ENCODE results near the gene MYPN. TPM values are rescaled to one million over a fixed set of nuclear protein-coding genes. Genes with fewer than 3 reads are reported as not detected.

MYPN gene
- total RNA-seq, 1 experiment from 2014 or later = not detected

GRCh38 chr10:68145705-68146104 lies 36.4 kb downstream of the MYPN start:
- Mint-ChIP-seq H3K27ac (no peak overlapping the region), H3K36me3 (ENCODE audit: insufficient read depth in 1 of 3, low read depth in 3 of 3) (no peaks in the 10 kb centered on the region), H3K4me3 (no peak overlapping the region), H3K4me1 (peaks cover 0 to 3% of the 10 kb centered on the region in 2 experiments; a peak in 2 of 4 replicates), H3K27me3 (ENCODE audit: low read depth) (no peaks in the 10 kb centered on the region; the same call in 1 of the 2 replicates), H3K9me3 (no peaks in the 10 kb centered on the region)
- H3K23ac ChIP-seq (ENCODE audit: insufficient read length, low read depth, low read length) = no peak overlapping the region
- H2BK15ac ChIP-seq (ENCODE audit: low read depth, low read length) = no peak overlapping the region
- H3K79me1 ChIP-seq (ENCODE audit: insufficient read depth, low read depth, low read length, poor library complexity, severe bottlenecking) = no peaks in the 10 kb centered on the region
- H3K23me2 ChIP-seq (ENCODE audit: insufficient read length, low read depth, low read length, poor library complexity, severe bottlenecking) = no peaks in the 10 kb centered on the region
- no peak overlapping the region for H3K14ac ChIP-seq (ENCODE audit: insufficient read depth, low read length)
- H3K56ac ChIP-seq (ENCODE audit: insufficient read length, low read depth, low read length) = no peak overlapping the region
- H4K20me1 ChIP-seq (ENCODE audit: control insufficient read depth, insufficient read depth, insufficient read length) = no peaks in the 10 kb centered on the region
- H4K91ac ChIP-seq (ENCODE audit: insufficient read length, low read depth, low read length) = no peak overlapping the region
- no peak overlapping the region for H4K5ac ChIP-seq (ENCODE audit: insufficient read length, low read depth, low read length)
- no peak overlapping the region for H3K9ac ChIP-seq (ENCODE audit: extremely low read depth, insufficient read length, low read length)
- no peak overlapping the region for H2BK120ac ChIP-seq (ENCODE audit: low read depth, low read length, poor library complexity, severe bottlenecking)
- no peak for TF ChIP-seq CTCF (conservative IDR thresholded peaks at IDR 0.05)
- no peak overlapping the region for H3K4ac ChIP-seq (ENCODE audit: low read depth, low read length)
- no peak for DNase-seq
- WGBS (ENCODE audit: extremely low coverage, insufficient read length, low lambda C conversion rate) = no CpG with 5 or more reads among the region's 3 CpGs
- H3K27ac ChIP-seq (ENCODE audit: insufficient read length, low read depth, low read length) = no peak overlapping the region
- H2AK5ac ChIP-seq (ENCODE audit: insufficient read length, low read length) = no peak overlapping the region
- no peak overlapping the region for H3T11ph ChIP-seq (ENCODE audit: low read length)
- no peak overlapping the region for H2AFZ ChIP-seq (ENCODE audit: low read length)
- H3K4me1 ChIP-seq (ENCODE audit: insufficient read depth, low read length) = no peaks in the 10 kb centered on the region; the same call in 1 of the 2 replicates
- H2BK12ac ChIP-seq (ENCODE audit: insufficient read length, low read depth, low read length) = no peak overlapping the region
- no peaks in the 10 kb centered on the region for H3K27me3 ChIP-seq (ENCODE audit: insufficient read depth, low read length)
- H3K18ac ChIP-seq (ENCODE audit: insufficient read length, low read depth, low read length) = no peak overlapping the region
- H3K4me2 ChIP-seq (ENCODE audit: insufficient read depth, insufficient read length, low read length) = no peak overlapping the region
- no peaks in the 10 kb centered on the region for H3K9me3 ChIP-seq (ENCODE audit: control insufficient read depth, low read depth, low read length)
- H2BK5ac ChIP-seq (ENCODE audit: insufficient read length, low read length) = no peak overlapping the region
- H4K8ac ChIP-seq (replicated peaks; ENCODE audit: insufficient read length, low read depth, low read length) = no peak overlapping the region
- no peak overlapping the region for H2BK20ac ChIP-seq (ENCODE audit: low read depth, low read length, poor library complexity, severe bottlenecking)
- H3K79me2 ChIP-seq (ENCODE audit: insufficient read depth, low read length) = no peaks in the 10 kb centered on the region

Data from H9 (cell line).